ENCODE measurements around the gene PSMB10.

The PSMB10 gene

GRCh38 chr16:67886387-67886786 lies 50.3 kb downstream of the PSMB10 start:
- TF ChIP-seq CTCF (IDR thresholded peaks at IDR 0.05) = no peak
- Histone ChIP-seq H3K9ac (no peak overlapping the region), H3K4me2 (ENCODE audit: low read length) (no peak overlapping the region), H3K79me2 (no peaks in the 10 kb centered on the region), H3K27me3 (ENCODE audit: control insufficient read depth, insufficient read depth, low read length) (no peaks in the 10 kb centered on the region), H3K4me1 (no peaks in the 10 kb centered on the region), H3K9me3 (ENCODE audit: control insufficient read depth, low read length) (no peaks in the 10 kb centered on the region), H3K4me3 (ENCODE audit: low read depth, low read length) (no peak overlapping the region), H3K27ac (no peak overlapping the region), H2AFZ (no peak overlapping the region), H3K36me3 (ENCODE audit: control insufficient read depth, insufficient read depth, low read length) (no peaks in the 10 kb centered on the region)

DNA sequence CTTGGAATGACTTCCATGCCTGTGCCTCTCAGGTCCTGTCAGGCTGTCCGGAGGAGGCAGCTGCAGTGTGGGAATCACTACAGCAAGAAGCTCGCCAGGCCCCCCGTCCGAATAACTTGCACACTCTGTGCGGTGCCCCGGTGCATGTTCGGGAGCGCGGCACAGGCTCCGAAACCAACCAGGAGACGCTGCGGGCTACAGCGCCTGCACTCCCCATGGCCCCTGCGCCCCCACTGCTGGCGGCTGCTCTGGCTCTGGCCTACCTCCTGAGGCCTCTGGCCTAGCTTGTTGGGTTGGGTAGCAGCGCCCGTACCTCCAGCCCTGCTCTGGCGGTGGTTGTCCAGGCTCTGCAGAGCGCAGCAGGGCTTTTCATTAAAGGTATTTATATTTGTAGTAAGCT lies 50.7 kb downstream of the PSMB10 start:
- Histone ChIP-seq H3K4me3 (ENCODE audit: low read depth, low read length) (no peak overlapping the region), H3K4me1 (no peaks in the 10 kb centered on the region), H3K79me2 (no peaks in the 10 kb centered on the region), H3K27me3 (ENCODE audit: control insufficient read depth, insufficient read depth, low read length) (no peaks in the 10 kb centered on the region), H2AFZ (no peak overlapping the region), H3K27ac (no peak overlapping the region), H3K36me3 (ENCODE audit: control insufficient read depth, insufficient read depth, low read length) (no peaks in the 10 kb centered on the region), H3K9me3 (ENCODE audit: control insufficient read depth, low read length) (no peaks in the 10 kb centered on the region), H3K4me2 (ENCODE audit: low read length) (no peak overlapping the region), H3K9ac (no peak overlapping the region)
- no peak for TF ChIP-seq CTCF (IDR thresholded peaks at IDR 0.05)

GRCh38 chr16:67885545-67885944 lies 51.1 kb downstream of the PSMB10 start:
- no peak for TF ChIP-seq CTCF (IDR thresholded peaks at IDR 0.05)
- Histone ChIP-seq H3K4me2 (ENCODE audit: low read length) (no peak overlapping the region), H3K79me2 (no peaks in the 10 kb centered on the region), H3K4me3 (ENCODE audit: low read depth, low read length) (no peak overlapping the region), H3K36me3 (ENCODE audit: control insufficient read depth, insufficient read depth, low read length) (no peaks in the 10 kb centered on the region), H3K27me3 (ENCODE audit: control insufficient read depth, insufficient read depth, low read length) (no peaks in the 10 kb centered on the region), H3K9me3 (ENCODE audit: control insufficient read depth, low read length) (no peaks in the 10 kb centered on the region), H3K9ac (no peak overlapping the region), H3K4me1 (no peaks in the 10 kb centered on the region), H3K27ac (no peak overlapping the region), H2AFZ (no peak overlapping the region)

DNA sequence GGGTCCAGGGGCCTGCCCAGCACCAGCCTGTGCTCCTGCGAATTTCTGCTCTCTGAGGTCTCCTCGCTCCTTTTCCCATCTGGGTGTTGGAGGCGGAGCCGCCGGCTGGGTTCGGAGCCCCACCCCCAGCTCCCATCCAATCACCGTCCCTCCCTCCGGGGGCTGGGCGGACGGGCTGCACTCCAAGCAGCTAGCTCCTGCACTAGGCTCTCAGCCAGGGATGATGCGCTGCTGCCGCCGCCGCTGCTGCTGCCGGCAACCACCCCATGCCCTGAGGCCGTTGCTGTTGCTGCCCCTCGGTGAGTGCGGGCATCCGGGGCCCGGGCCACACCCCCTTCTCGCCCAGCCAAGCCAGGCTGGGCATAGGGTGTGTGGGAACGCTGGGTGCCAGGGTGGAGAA lies 52.0 kb downstream of the PSMB10 start, which contains the start of gene NRN1L:
Gene NRN1L (plus strand): TSS at position 202 of the 400 bp plus-strand sequence. CDS start 19 bp downstream, at position 221.
- H3K4me3 ChIP-seq (ENCODE audit: low read depth, low read length) = no peak within 1 kb of the TSS
- H3K4me2 ChIP-seq (ENCODE audit: low read length) = peak within 1 kb of the TSS; percentile 43
- no peak within 1 kb of the TSS for H2AFZ ChIP-seq
- no peaks in the 10 kb centered on the region for H3K9me3 ChIP-seq (ENCODE audit: control insufficient read depth, low read length)
- no peak for TF ChIP-seq CTCF (IDR thresholded peaks at IDR 0.05)
- H3K27me3 ChIP-seq (ENCODE audit: control insufficient read depth, insufficient read depth, low read length) = no peaks in the 10 kb centered on the region
- no peak within 1 kb of the TSS for H3K27ac ChIP-seq
- H3K9ac ChIP-seq = no peak within 1 kb of the TSS
- no peaks in the 10 kb centered on the region for H3K4me1 ChIP-seq
- H3K36me3 ChIP-seq (ENCODE audit: control insufficient read depth, insufficient read depth, low read length) = no peaks in the 10 kb centered on the region
- H3K79me2 ChIP-seq = no peaks in the 10 kb centered on the region
